Fibroblast of gingiva (primary cell): ENCODE results near the gene RNF214.
"Not testable (repeated sequence)": the region's sequence is repeated elsewhere in the genome, so short reads cannot be mapped to it uniquely, and the experiment has no call there.

Source experiments
- DNase-seq: peaks from one replicate; pipeline ENCODE4 v3.0.0-alpha.2; 2011; ENCODE audit warnings: low read depth

Gene RNF214

GRCh38 chr11:117315285-117316196, 83.1 kb downstream of the RNF214 start:
- DNase-seq, result no peak

- DNase-seq, result peak; percentile 80
Measured at GRCh38 chr11:117316197-117316961, 83.9 kb downstream of the RNF214 start, which contains the start of gene BACE1. TSS of gene BACE1 (minus strand) at chr11:117316256. CDS start at chr11:117315795, 461 bp downstream.

DNA sequence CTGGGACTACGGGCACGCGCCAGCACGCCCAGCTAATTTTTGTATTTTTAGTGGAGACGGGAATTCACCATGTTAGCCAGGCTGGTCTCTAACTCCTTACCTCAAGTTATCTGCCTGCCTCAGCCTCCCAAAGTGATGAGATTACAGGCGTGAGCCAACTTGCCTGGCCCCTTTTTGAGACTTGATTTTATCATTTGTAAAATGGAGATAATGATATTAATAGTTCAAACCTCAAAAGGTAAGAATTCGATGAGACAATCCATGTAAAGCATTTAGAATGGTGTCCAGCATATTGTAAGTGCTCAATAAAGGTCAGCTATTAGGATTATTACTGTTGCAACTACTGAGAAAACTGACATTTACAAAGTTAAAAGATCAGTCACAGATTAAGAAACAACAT, 86.3 kb downstream of the RNF214 start:
- no peak for DNase-seq

- DNase-seq, result peak; percentile 86
Measured at GRCh38 chr11:117319214-117319840, 86.9 kb downstream of the RNF214 start.

- not testable (repeated sequence) for DNase-seq
Measured at GRCh38 chr11:117327255-117327566, 94.7 kb downstream of the RNF214 start.

- peak; percentile 97 for DNase-seq
Measured at GRCh38 chr11:117327567-117328374, 95.3 kb downstream of the RNF214 start, which contains the start of gene CEP164. TSS of gene CEP164 (plus strand) at chr11:117327854. CDS start at chr11:117338587, 10,733 bp downstream.

GRCh38 chr11:117328375-117329010, 96.0 kb downstream of the RNF214 start:
- DNase-seq, result peak; percentile 50

GRCh38 chr11:117332843-117333242, 100.4 kb downstream of the RNF214 start:
- DNase-seq, result no peak

DNA sequence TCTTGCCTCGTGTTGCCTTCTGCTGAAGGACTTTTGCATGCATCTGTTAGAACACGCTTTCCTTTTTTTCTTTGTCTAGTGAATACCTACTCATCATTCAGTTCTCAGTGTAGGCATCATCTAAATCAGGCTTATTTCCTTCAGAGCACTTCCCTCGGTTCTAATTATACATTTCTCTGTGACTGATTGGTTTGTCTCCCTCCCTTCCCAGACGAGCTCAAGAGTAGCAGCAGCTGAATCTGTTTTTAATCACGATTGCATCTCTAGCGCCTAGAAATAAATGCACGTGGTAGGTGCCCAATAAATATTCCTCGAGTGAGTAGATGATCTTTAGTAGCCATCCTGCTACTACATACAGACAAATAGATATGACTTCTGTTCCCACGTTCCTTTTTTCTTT, 101.4 kb downstream of the RNF214 start:
- no peak for DNase-seq

DNA sequence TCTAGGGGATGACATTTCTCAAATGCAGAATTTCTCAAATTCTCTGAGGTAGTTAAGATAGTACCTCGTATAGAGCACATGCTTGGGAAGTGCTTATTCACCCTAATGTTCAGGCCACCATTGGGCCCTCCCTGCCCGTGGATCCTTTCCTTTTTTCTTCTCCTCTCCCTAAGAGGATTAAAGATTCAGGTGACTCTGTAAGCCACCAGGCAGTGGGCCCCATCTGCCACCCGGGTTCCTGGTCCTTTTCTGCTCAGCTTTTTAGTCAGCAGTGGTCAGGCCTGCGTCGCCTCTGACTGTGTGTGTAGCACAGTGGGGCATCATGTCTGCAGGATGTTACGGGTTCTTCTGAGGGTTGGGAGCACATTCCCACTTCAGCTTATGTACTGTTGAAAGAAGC, 102.4 kb downstream of the RNF214 start:
- DNase-seq, result no peak

DNA sequence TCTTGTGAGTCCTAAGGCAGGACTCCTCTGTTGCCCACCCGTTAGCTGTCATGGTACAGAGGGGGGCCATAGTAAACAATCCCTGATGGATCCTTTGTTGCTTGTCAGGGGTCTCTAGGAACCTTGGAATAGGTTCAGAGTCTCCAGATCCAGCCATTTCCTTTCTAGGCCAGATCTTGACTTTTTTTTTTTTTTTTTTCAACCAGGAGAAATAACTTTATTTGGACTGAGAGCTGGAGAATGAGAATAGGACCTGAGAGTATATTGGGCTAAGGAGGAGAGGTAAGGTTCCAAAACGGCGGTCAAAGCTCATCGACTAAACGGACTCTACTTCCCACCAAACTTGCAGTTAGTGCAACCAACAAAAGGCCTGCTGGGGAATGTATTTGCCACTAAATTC, 102.9 kb downstream of the RNF214 start:
- DNase-seq, result no peak
